MM.1S (cell line): ENCODE measurements around the gene RPRD2.
A peak's percentile ranks its signal among the peaks of the same experiment; 100 is the strongest.

ENCODE experiments used
- DNase-seq: peaks from one replicate; pipeline ENCODE4 v3.0.0-alpha.2; 2015
- H2AFZ ChIP-seq: fragments of 300-600 bp; sonication (generic); 2 replicates; pipeline ENCODE4 v1.6.0; 2016; ENCODE audit warnings: antibody characterized with exemption, low read length
- H3F3A ChIP-seq: fragments of 300-600 bp; sonication (generic); 2 replicates; pipeline ENCODE4 v1.6.1; 2016; ENCODE audit warnings: mild to moderate bottlenecking, antibody characterized with exemption, low read length, moderate library complexity, mixed read lengths; ENCODE audit not compliant: insufficient read depth
- H3K27ac ChIP-seq: fragments of 300-600 bp; sonication (generic); 2 replicates; pipeline ENCODE4 v1.5.1; 2016; ENCODE audit warnings: mild to moderate bottlenecking, low read length
- H3K27me3 ChIP-seq: fragments of 300-600 bp; sonication (generic); replicated peaks from 2 replicates; pipeline ENCODE4 v1.6.0; 2016; ENCODE audit warnings: low read length; ENCODE audit not compliant: insufficient read depth
- H3K36me3 ChIP-seq: fragments of 300-600 bp; sonication (generic); replicated peaks from 2 replicates; pipeline ENCODE4 v1.6.1; 2016; ENCODE audit warnings: mild to moderate bottlenecking, low read length, mixed read lengths; ENCODE audit not compliant: insufficient read depth
- H3K4me1 ChIP-seq: fragments of 300-600 bp; sonication (generic); 2 replicates; pipeline ENCODE4 v1.6.1; 2016; ENCODE audit warnings: low read length, mixed read lengths
- H3K4me2 ChIP-seq: fragments of 300-600 bp; sonication (generic); 2 replicates; pipeline ENCODE4 v1.6.0; 2016; ENCODE audit warnings: low read depth, low read length
- H3K4me3 ChIP-seq: fragments of 300-600 bp; sonication (generic); 2 replicates; pipeline ENCODE4 v1.5.1; 2016; ENCODE audit warnings: low read length, mixed read lengths
- H3K79me2 ChIP-seq: fragments of 300-600 bp; sonication (generic); 2 replicates; pipeline ENCODE4 v1.6.1; 2016; ENCODE audit warnings: mixed run types, low read length, mixed read lengths
- H3K9ac ChIP-seq: fragments of 300-600 bp; sonication (generic); 2 replicates; pipeline ENCODE4 v1.6.1; 2016; ENCODE audit warnings: low read length, mixed read lengths
- H3K9me2 ChIP-seq: fragments of 300-600 bp; sonication (generic); replicated peaks from 2 replicates; pipeline ENCODE4 v1.6.1; 2016; ENCODE audit warnings: mild to moderate bottlenecking, low read length, mixed read lengths; ENCODE audit not compliant: insufficient read depth
- H3K9me3 ChIP-seq: fragments of 300-600 bp; sonication (generic); replicated peaks from 2 replicates; pipeline ENCODE4 v1.6.1; 2016; ENCODE audit warnings: mild to moderate bottlenecking, low read length, mixed read lengths; ENCODE audit not compliant: insufficient read depth
- H4K20me1 ChIP-seq: fragments of 300-600 bp; sonication (generic); 2 replicates; pipeline ENCODE4 v1.6.1; 2016; ENCODE audit warnings: mild to moderate bottlenecking, low read length, moderate library complexity, mixed read lengths; ENCODE audit not compliant: insufficient read depth
- CTCF ChIP-seq: fragments of 300-600 bp; sonication (generic); IDR thresholded peaks from 2 replicates; pipeline ENCODE4 v1.5.1; 2016; ENCODE audit warnings: antibody characterized with exemption, low read length, mixed read lengths
- EZH2 ChIP-seq: fragments of 300-600 bp; sonication (generic); optimal IDR thresholded peaks from 2 replicates; pipeline ENCODE3; 2017; ENCODE audit warnings: low read depth, mild to moderate bottlenecking, antibody characterized with exemption, low read length, mixed read lengths
- EZH2phosphoT487 ChIP-seq: fragments of 300-600 bp; sonication (generic); IDR thresholded peaks from 2 replicates; pipeline ENCODE4 v1.6.1; 2018; ENCODE audit warnings: antibody characterized with exemption, low read length

The RPRD2 gene

GRCh38 chr1:150429805-150430204 is 65.9 kb downstream of the RPRD2 start:
- DNase-seq = peak; percentile 43
- TF ChIP-seq EZH2phosphoT487 (no peak), EZH2 (no peak), CTCF (peak; percentile 33; the same call in 1 of the 2 replicates)
- Histone ChIP-seq H3K9me3 (no peaks in the 10 kb centered on the region), H3K27me3 (no peaks in the 10 kb centered on the region), H3K9me2 (no peaks in the 10 kb centered on the region), H3K36me3 (no peaks in the 10 kb centered on the region), H3K9ac (no peak overlapping the region), H3K4me2 (no peak overlapping the region), H4K20me1 (no peaks in the 10 kb centered on the region), H3K79me2 (peaks cover 53% of the 10 kb centered on the region), H3K27ac (no peak overlapping the region), H3K4me1 (no peaks in the 10 kb centered on the region), H2AFZ (no peak overlapping the region), H3K4me3 (no peak overlapping the region), H3F3A (0 out of 2 replicates have a peak, but pooled peaks cover 3% of the 10 kb centered on the region)

- no peak overlapping the region for H3K4me2 ChIP-seq
- H3K79me2 ChIP-seq = peaks cover 15% of the 10 kb centered on the region
- no peaks in the 10 kb centered on the region for H3K4me1 ChIP-seq
- H3K4me3 ChIP-seq = no peak overlapping the region
- no peaks in the 10 kb centered on the region for H3K9me2 ChIP-seq
- DNase-seq = no peak
- no peaks in the 10 kb centered on the region for H3K9me3 ChIP-seq
- H3K27me3 ChIP-seq = no peaks in the 10 kb centered on the region
- H3K9ac ChIP-seq = no peak overlapping the region
- no peak overlapping the region for H2AFZ ChIP-seq
- H3K27ac ChIP-seq = no peak overlapping the region
- TF ChIP-seq EZH2phosphoT487 = no peak
- TF ChIP-seq EZH2 = no peak
- TF ChIP-seq CTCF = no peak
- H3K36me3 ChIP-seq = peaks cover 1% of the 10 kb centered on the region; the same call in 1 of the 2 replicates
- no peaks in the 10 kb centered on the region for H4K20me1 ChIP-seq
- no peaks in the 10 kb centered on the region for H3F3A ChIP-seq
Measured at GRCh38 chr1:150441121-150441520, 77.2 kb downstream of the RPRD2 start.

- H3K9me3 ChIP-seq = no peaks in the 10 kb centered on the region
- no peaks in the 10 kb centered on the region for H4K20me1 ChIP-seq
- H3K4me3 ChIP-seq = no peak overlapping the region
- DNase-seq = no peak
- no peaks in the 10 kb centered on the region for H3K27me3 ChIP-seq
- no peak overlapping the region for H2AFZ ChIP-seq
- peaks cover under 1% of the 10 kb centered on the region; the same call in 1 of the 2 replicates for H3K79me2 ChIP-seq
- H3K27ac ChIP-seq = no peak overlapping the region
- H3F3A ChIP-seq = no peaks in the 10 kb centered on the region
- peaks cover 8% of the 10 kb centered on the region; the same call in 1 of the 2 replicates for H3K36me3 ChIP-seq
- no peak overlapping the region for H3K9ac ChIP-seq
- H3K4me1 ChIP-seq = no peaks in the 10 kb centered on the region
- H3K9me2 ChIP-seq = no peaks in the 10 kb centered on the region
- no peak overlapping the region for H3K4me2 ChIP-seq
- no peak for TF ChIP-seq CTCF
- TF ChIP-seq EZH2phosphoT487 = no peak
Measured at GRCh38 chr1:150444232-150444631, 80.3 kb downstream of the RPRD2 start.
